Astrocyte (in vitro differentiated cells and primary cell): ENCODE data around the gene TTC7B. TPM values are rescaled to one million over a fixed set of nuclear protein-coding genes. Genes with fewer than 3 reads are reported as not detected.

Experiments used
- DNase-seq: peaks from one replicate; pipeline ENCODE4 v3.0.0-alpha.2; 2010; ENCODE audit warnings: low read depth
- FAIRE-seq: peaks from 2 replicates; lab custom pipeline; 2011; peaks lifted over from hg19 to GRCh38; lab: Jason Lieb, UNC
- H2AFZ ChIP-seq: 2 replicates; pipeline ENCODE4 v1.6.0; 2012; ENCODE audit warnings: low read depth, low read length, inconsistent platforms
- H3K27ac ChIP-seq: 2 replicates; pipeline ENCODE4 v1.5.1; 2011; ENCODE audit warnings: low read depth, low read length, inconsistent platforms
- H3K27me3 ChIP-seq: 2 replicates; pipeline ENCODE4 v1.6.0; 2011; ENCODE audit warnings: low read length, inconsistent platforms; ENCODE audit not compliant: insufficient read depth
- H3K36me3 ChIP-seq: 2 replicates; pipeline ENCODE4 v1.5.1; 2011; ENCODE audit warnings: low read length, inconsistent platforms; ENCODE audit not compliant: insufficient read depth
- H3K4me1 ChIP-seq: 2 replicates; pipeline ENCODE4 v1.5.1; 2011; ENCODE audit warnings: low read length, inconsistent platforms; ENCODE audit not compliant: insufficient read depth
- H3K4me2 ChIP-seq: 2 replicates; pipeline ENCODE4 v1.6.0; 2012; ENCODE audit warnings: low read length, inconsistent platforms
- H3K4me3 ChIP-seq: 2 replicates; pipeline ENCODE4 v1.5.1; 2011; ENCODE audit warnings: low read depth, mild to moderate bottlenecking, low read length, inconsistent platforms; ENCODE audit not compliant: insufficient read depth
- H3K79me2 ChIP-seq: 2 replicates; pipeline ENCODE4 v1.6.0; 2012; ENCODE audit warnings: mild to moderate bottlenecking, low read length, inconsistent platforms; ENCODE audit not compliant: insufficient read depth
- H3K9ac ChIP-seq: 2 replicates; pipeline ENCODE4 v1.6.0; 2012; ENCODE audit warnings: mild to moderate bottlenecking, low read length, inconsistent platforms
- H3K9me3 ChIP-seq: 2 replicates; pipeline ENCODE4 v1.5.1; 2012; ENCODE audit warnings: low read depth, mild to moderate bottlenecking, low read length, inconsistent platforms; ENCODE audit not compliant: insufficient read depth
- H4K20me1 ChIP-seq: 2 replicates; pipeline ENCODE4 v1.6.0; 2012; ENCODE audit warnings: low read length, inconsistent platforms; ENCODE audit not compliant: insufficient read depth
- H3K27ac Mint-ChIP-seq: one replicate; pipeline ENCODE4 v1.8.0; 2021; ENCODE audit warnings: mild to moderate bottlenecking, mixed read lengths; ENCODE audit not compliant: unreplicated experiment
- H3K27me3 Mint-ChIP-seq: one replicate; pipeline ENCODE4 v1.8.0; 2021; ENCODE audit warnings: low read depth, mixed read lengths; ENCODE audit not compliant: unreplicated experiment
- H3K36me3 Mint-ChIP-seq: one replicate; pipeline ENCODE4 v1.8.0; 2021; ENCODE audit warnings: low read depth, mixed read lengths; ENCODE audit not compliant: unreplicated experiment
- H3K4me1 Mint-ChIP-seq: one replicate; pipeline ENCODE4 v1.8.0; 2021; ENCODE audit warnings: low read depth, mixed read lengths; ENCODE audit not compliant: unreplicated experiment
- H3K4me3 Mint-ChIP-seq: one replicate; pipeline ENCODE4 v1.8.0; 2021; ENCODE audit warnings: mild to moderate bottlenecking, moderate library complexity, mixed read lengths; ENCODE audit not compliant: unreplicated experiment
- H3K9me3 Mint-ChIP-seq: one replicate; pipeline ENCODE4 v1.8.0; 2021; ENCODE audit warnings: mild to moderate bottlenecking, mixed read lengths; ENCODE audit not compliant: unreplicated experiment
- CTCF ChIP-seq: IDR thresholded peaks from 2 replicates; pipeline ENCODE4 v1.5.1; 2011; ENCODE audit warnings: low read depth, mild to moderate bottlenecking, inconsistent platforms, low read length, moderate library complexity; ENCODE audit not compliant: insufficient read depth
- EZH2 ChIP-seq: IDR thresholded peaks from 2 replicates; pipeline ENCODE4 v1.6.1; 2012; ENCODE audit warnings: mild to moderate bottlenecking, low read length, inconsistent platforms; ENCODE audit not compliant: insufficient read depth
- total RNA-seq: library from RNA; stranded (reverse); gene quantifications from 2 replicates; pipeline ENCODE4 v1.2.1, GENCODE V29; 2021

Gene TTC7B
- total RNA-seq, 1 donor from 2014 or later: 42.1 TPM

- no peak overlapping the region for H3K27ac ChIP-seq
- H3K36me3 ChIP-seq: peaks cover 2% of the 10 kb centered on the region
- peaks cover 20% of the 10 kb centered on the region for H3K4me1 ChIP-seq
- no peaks in the 10 kb centered on the region for H3K79me2 ChIP-seq
- FAIRE-seq (no peak), DNase-seq (no peak)
- no peaks in the 10 kb centered on the region for H3K9me3 ChIP-seq
- Mint-ChIP-seq H3K9me3 (no peaks in the 10 kb centered on the region), H3K27me3 (no peaks in the 10 kb centered on the region), H3K36me3 (peaks cover 7% of the 10 kb centered on the region), H3K4me1 (peaks cover 25% of the 10 kb centered on the region), H3K27ac (no peak overlapping the region), H3K4me3 (no peak overlapping the region)
- no peak overlapping the region for H3K9ac ChIP-seq
- H3K4me2 ChIP-seq: no peak overlapping the region
- no peak for TF ChIP-seq EZH2
- H3K27me3 ChIP-seq: no peaks in the 10 kb centered on the region
- H3K4me3 ChIP-seq: no peak overlapping the region
- H2AFZ ChIP-seq: no peak overlapping the region
- no peaks in the 10 kb centered on the region for H4K20me1 ChIP-seq
These were observed 160.4 kb downstream of the TTC7B start for GRCh38 chr14:90655829-90656228.

- Mint-ChIP-seq H3K4me3 (no peak overlapping the region), H3K36me3 (peaks cover 9% of the 10 kb centered on the region), H3K27ac (no peak overlapping the region), H3K9me3 (no peaks in the 10 kb centered on the region), H3K27me3 (no peaks in the 10 kb centered on the region), H3K4me1 (peaks cover 25% of the 10 kb centered on the region)
- no peaks in the 10 kb centered on the region for H3K9me3 ChIP-seq
- no peaks in the 10 kb centered on the region for H3K79me2 ChIP-seq
- H3K9ac ChIP-seq: no peak overlapping the region
- peaks cover 2% of the 10 kb centered on the region for H3K36me3 ChIP-seq
- peaks cover 20% of the 10 kb centered on the region for H3K4me1 ChIP-seq
- FAIRE-seq (no peak), DNase-seq (peak; percentile 72)
- no peak overlapping the region for H3K4me3 ChIP-seq
- TF ChIP-seq CTCF (no peak), EZH2 (no peak)
- no peaks in the 10 kb centered on the region for H4K20me1 ChIP-seq
- peak overlapping the region; percentile 26 for H2AFZ ChIP-seq
- no peaks in the 10 kb centered on the region for H3K27me3 ChIP-seq
- H3K27ac ChIP-seq: peak overlapping the region; percentile 27
- peak overlapping the region; percentile 60 for H3K4me2 ChIP-seq
These were observed 161.4 kb downstream of the TTC7B start for GRCh38 chr14:90654831-90655276.

- FAIRE-seq: no peak
- no peak overlapping the region for H3K4me2 ChIP-seq
- H3K9ac ChIP-seq: no peak overlapping the region
- no peaks in the 10 kb centered on the region for H3K9me3 ChIP-seq
- no peak overlapping the region for H3K4me3 ChIP-seq
- Mint-ChIP-seq H3K9me3 (no peaks in the 10 kb centered on the region), H3K4me1 (peaks cover 15% of the 10 kb centered on the region), H3K4me3 (no peak overlapping the region), H3K27me3 (no peaks in the 10 kb centered on the region), H3K27ac (no peak overlapping the region), H3K36me3 (peaks cover 10% of the 10 kb centered on the region)
- H3K27ac ChIP-seq: no peak overlapping the region
- H3K27me3 ChIP-seq: no peaks in the 10 kb centered on the region
- H2AFZ ChIP-seq: no peak overlapping the region
- no peaks in the 10 kb centered on the region for H3K79me2 ChIP-seq
- no peak for DNase-seq
- peaks cover 17% of the 10 kb centered on the region for H3K4me1 ChIP-seq
- peaks cover 3% of the 10 kb centered on the region for H4K20me1 ChIP-seq
- TF ChIP-seq CTCF (no peak), EZH2 (no peak)
- H3K36me3 ChIP-seq: peaks cover 2% of the 10 kb centered on the region
These were observed 163.6 kb downstream of the TTC7B start for GRCh38 chr14:90652626-90653025.
